ENCODE results near the gene TM9SF1. TPM values are rescaled to one million over a fixed set of nuclear protein-coding genes. Genes with fewer than 3 reads are reported as not detected.
"Not testable (repeated sequence)": the region's sequence is repeated elsewhere in the genome, so short reads cannot be mapped to it uniquely, and the experiment has no call there.

Gene TM9SF1
- total and polyA plus RNA-seq, 2 donors (not counting 1 experiment from before 2014, with no cell fraction given) = 7.6 to 24.5 TPM

DNA sequence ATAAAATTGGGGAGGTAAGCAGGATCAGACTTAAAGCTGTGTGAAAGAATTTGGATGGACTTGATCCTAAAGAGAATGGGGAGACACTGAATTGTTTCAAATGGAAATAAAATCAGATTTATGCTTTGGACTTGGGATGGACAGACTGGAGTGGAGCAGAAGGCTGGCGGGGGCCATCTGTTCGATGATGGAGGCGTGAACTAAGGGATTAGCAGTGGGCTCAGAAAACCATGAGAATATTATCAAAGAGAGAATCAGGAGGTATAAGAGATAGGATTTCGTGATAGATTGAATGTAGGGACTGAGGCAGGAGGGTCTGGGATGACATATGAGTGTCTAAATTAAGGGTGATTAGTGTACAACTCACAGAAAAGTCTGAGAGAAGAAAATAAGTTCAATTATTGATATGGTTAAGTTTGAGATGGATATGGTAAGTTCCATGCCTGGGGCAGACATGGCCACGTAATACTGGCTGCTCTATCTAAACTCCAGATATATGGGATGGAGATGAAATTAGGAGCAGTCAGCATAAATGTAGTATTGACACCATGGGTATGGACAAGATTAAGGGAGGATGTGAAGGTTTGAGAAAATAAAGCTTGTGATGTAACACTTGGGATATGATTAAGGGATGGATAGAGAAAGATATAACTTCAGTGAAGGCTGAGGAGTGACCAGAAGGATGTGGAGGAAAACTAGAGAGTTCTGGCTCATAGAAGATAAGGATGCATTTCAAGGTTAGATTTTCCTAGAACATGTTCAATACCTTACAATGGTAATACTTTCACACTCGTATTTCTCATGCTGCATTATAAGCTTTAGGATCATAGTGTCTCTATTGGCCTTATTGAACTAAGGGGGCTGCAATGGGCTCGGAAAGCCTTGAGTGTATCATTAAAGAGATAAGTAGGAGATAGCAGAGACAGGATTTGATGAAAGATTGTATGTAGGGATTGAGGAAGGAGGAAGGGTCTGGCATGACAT is 9.2 kb upstream of the TM9SF1 start:
- Histone ChIP-seq H3K4me1 (ENCODE audit: control insufficient read depth in 2 of 2, insufficient read depth in 2 of 2, low read length in 2 of 2) (peaks cover 10 to 14% of the 10 kb centered on the region in 2 donors), H3K79me2 (ENCODE audit: control insufficient read depth, insufficient read depth, low read length) (peaks cover 70% of the 10 kb centered on the region), H3K27me3 (replicated peaks in 1 of 4; ENCODE audit: control extremely low read depth in 1 of 4, control insufficient read depth in 3 of 4, insufficient read depth in 4 of 4, low read length in 3 of 4) (no peaks in the 10 kb centered on the region), H3K4me3 (ENCODE audit: control extremely low read depth in 1 of 5, extremely low read depth in 1 of 5, insufficient read depth in 1 of 5, low read depth in 2 of 5, low read length in 4 of 5) (no peak overlapping the region), H3K4me2 (replicated peaks; ENCODE audit: low read depth, low read length, poor library complexity, severe bottlenecking) (no peak overlapping the region), H3K9ac (ENCODE audit: low read length) (no peak overlapping the region), H2AFZ (ENCODE audit: insufficient read depth, low read depth, low read length, poor library complexity, severe bottlenecking) (no peak overlapping the region), H3K9me3 (ENCODE audit: control extremely low read depth in 1 of 3, control insufficient read depth in 2 of 3, insufficient read depth in 1 of 3, low read length in 2 of 3) (no peaks in the 10 kb centered on the region), H3K36me3 (replicated peaks in 1 of 2; ENCODE audit: control extremely low read depth in 1 of 2, control insufficient read depth in 1 of 2, extremely low read depth in 1 of 2, insufficient read depth in 2 of 2, low read length in 1 of 2) (peaks cover 2 to 53% of the 10 kb centered on the region in 2 experiments), H4K20me1 (ENCODE audit: control insufficient read depth, insufficient read depth, low read length, poor library complexity, severe bottlenecking) (peaks cover 16% of the 10 kb centered on the region), H3K27ac (ENCODE audit: low read length in 2 of 2) (no peak overlapping the region)
- CTCF ChIA-PET = interaction anchor here (0.8 to 1.0 kb wide), 4 partner anchors 9 to 125 kb away, joined by 3 to 5 read pairs (median 3); partner anchors contain the start of genes CHMP4A and MDP1
- Mint-ChIP-seq H3K4me3 (no peak overlapping the region), H3K27ac (no peak overlapping the region), H3K9me3 (ENCODE audit: insufficient read depth) (no peaks in the 10 kb centered on the region), H3K4me1 (peaks cover 16% of the 10 kb centered on the region), H3K27me3 (no peaks in the 10 kb centered on the region)
- WGBS (ENCODE audit: insufficient coverage) = 97% methylated on average over 6 of the region's 7 CpGs
- intact Hi-C loops (cut with micrococcal nuclease) = no loop called here
- TF ChIP-seq EZH2 (IDR thresholded peaks at IDR 0.05; ENCODE audit: borderline replicate concordance, insufficient read depth, low read depth, low read length, poor library complexity, severe bottlenecking) = no peak
- TF ChIP-seq, protein P1, sequence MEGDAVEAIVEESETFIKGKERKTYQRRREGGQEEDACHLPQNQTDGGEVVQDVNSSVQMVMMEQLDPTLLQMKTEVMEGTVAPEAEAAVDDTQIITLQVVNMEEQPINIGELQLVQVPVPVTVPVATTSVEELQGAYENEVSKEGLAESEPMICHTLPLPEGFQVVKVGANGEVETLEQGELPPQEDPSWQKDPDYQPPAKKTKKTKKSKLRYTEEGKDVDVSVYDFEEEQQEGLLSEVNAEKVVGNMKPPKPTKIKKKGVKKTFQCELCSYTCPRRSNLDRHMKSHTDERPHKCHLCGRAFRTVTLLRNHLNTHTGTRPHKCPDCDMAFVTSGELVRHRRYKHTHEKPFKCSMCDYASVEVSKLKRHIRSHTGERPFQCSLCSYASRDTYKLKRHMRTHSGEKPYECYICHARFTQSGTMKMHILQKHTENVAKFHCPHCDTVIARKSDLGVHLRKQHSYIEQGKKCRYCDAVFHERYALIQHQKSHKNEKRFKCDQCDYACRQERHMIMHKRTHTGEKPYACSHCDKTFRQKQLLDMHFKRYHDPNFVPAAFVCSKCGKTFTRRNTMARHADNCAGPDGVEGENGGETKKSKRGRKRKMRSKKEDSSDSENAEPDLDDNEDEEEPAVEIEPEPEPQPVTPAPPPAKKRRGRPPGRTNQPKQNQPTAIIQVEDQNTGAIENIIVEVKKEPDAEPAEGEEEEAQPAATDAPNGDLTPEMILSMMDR (IDR thresholded peaks at IDR 0.05) = no peak
- DNase-seq (no peak), ATAC-seq (ENCODE audit: low read depth) (no peak)
- POLR2A ChIA-PET = interaction anchor here (1.0 kb wide), 1 partner anchor 16 kb away, joined by 3 read pairs; the partner anchor contains the start of gene IPO4

DNA sequence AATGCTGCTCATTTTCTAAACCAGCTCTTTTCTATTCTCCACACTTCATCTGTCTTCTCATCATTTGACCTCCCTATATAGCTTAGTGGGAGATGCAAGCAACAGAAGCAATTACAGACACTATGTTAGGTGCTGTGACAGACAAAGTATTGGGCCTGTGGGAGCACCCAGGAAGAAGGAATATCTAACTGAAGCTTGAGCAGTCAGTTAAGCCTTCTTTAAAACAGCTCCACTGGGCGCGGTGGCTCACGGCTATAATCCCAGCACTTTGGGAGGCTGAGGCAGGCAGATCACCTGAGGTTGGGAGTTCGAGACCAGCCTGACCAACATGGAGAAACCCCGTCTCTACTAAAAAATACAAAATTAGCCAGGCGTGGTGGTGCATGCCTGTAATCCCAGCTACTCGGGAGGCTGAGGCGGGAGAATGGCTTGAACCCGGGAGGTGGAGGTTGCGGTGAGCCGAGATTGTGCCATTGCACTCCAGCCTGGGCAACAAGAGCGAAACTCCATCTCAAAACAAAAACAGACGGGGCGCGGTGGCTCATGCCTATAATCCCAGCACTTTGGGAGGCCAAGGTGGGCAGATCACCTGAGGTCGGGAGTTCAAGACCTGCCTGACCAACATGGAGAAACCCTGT is 8.1 kb upstream of the TM9SF1 start:
- POLR2A ChIA-PET = interaction anchor here (0.7 to 1.0 kb wide), 2 partner anchors 9 to 15 kb away, joined by 3 read pairs; partner anchors contain the start of gene IPO4
- peaks cover 2 to 47% of the 10 kb centered on the region in 2 experiments for H3K36me3 ChIP-seq (replicated peaks in 1 of 2; ENCODE audit: control extremely low read depth in 1 of 2, control insufficient read depth in 1 of 2, extremely low read depth in 1 of 2, insufficient read depth in 2 of 2, low read length in 1 of 2)
- peaks cover 70% of the 10 kb centered on the region for H3K79me2 ChIP-seq (ENCODE audit: control insufficient read depth, insufficient read depth, low read length)
- H2AFZ ChIP-seq (ENCODE audit: insufficient read depth, low read depth, low read length, poor library complexity, severe bottlenecking); H3K9me3 ChIP-seq (ENCODE audit: control extremely low read depth in 1 of 3, control insufficient read depth in 2 of 3, insufficient read depth in 1 of 3, low read length in 2 of 3); H3K27me3 ChIP-seq (replicated peaks in 1 of 4; ENCODE audit: control extremely low read depth in 1 of 4, control insufficient read depth in 3 of 4, insufficient read depth in 4 of 4, low read length in 3 of 4); H3K27ac ChIP-seq (ENCODE audit: low read length in 2 of 2); H3K4me3 Mint-ChIP-seq; ATAC-seq (ENCODE audit: low read depth); intact Hi-C loops (cut with micrococcal nuclease); DNase-seq; H3K27me3 Mint-ChIP-seq; H3K27ac Mint-ChIP-seq; H3K9me3 Mint-ChIP-seq (ENCODE audit: insufficient read depth); H3K4me3 ChIP-seq (ENCODE audit: control extremely low read depth in 1 of 5, extremely low read depth in 1 of 5, insufficient read depth in 1 of 5, low read depth in 2 of 5, low read length in 4 of 5); H3K4me2 ChIP-seq (replicated peaks; ENCODE audit: low read depth, low read length, poor library complexity, severe bottlenecking); H3K9ac ChIP-seq (ENCODE audit: low read length): not testable (repeated sequence)
- WGBS (ENCODE audit: insufficient coverage) = 100% methylated on average over 7 of the region's 16 CpGs
- H4K20me1 ChIP-seq (ENCODE audit: control insufficient read depth, insufficient read depth, low read length, poor library complexity, severe bottlenecking) = peaks cover 16% of the 10 kb centered on the region
- H3K4me1 Mint-ChIP-seq = peaks cover 25% of the 10 kb centered on the region
- H3K4me1 ChIP-seq (ENCODE audit: control insufficient read depth in 2 of 2, insufficient read depth in 2 of 2, low read length in 2 of 2) = peaks cover 14% of the 10 kb centered on the region in 2 donors
- CTCF ChIA-PET = interaction anchor here (1.0 kb wide), 1 partner anchor 124 kb away, joined by 5 read pairs; no protein-coding TSS in a partner anchor

DNA sequence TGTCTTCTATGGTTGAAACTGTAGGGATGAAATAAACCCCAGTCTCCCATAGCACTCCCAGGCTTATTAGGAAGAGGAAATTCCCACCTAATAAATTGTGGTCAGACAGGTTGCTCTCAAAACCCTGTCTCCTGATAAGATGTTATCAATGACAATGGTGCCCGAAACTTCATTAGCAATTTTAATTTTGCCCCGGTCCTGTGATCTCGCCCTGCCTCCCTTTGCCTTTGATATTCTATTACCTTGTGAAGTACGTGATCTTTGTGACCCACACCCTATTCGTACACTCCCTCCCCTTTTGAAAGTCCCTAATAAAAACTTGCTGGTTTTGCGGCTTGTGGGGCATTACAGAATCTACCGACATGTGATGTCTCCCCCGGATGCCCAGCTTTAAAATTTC is 7.3 kb upstream of the TM9SF1 start:
- H3K4me2 ChIP-seq (replicated peaks; ENCODE audit: low read depth, low read length, poor library complexity, severe bottlenecking); H3K9me3 Mint-ChIP-seq (ENCODE audit: insufficient read depth); H3K9ac ChIP-seq (ENCODE audit: low read length); ATAC-seq (ENCODE audit: low read depth); CTCF ChIA-PET; H3K27ac ChIP-seq (ENCODE audit: low read length in 2 of 2); H3K27ac Mint-ChIP-seq; H3K4me3 ChIP-seq (ENCODE audit: control extremely low read depth in 1 of 5, extremely low read depth in 1 of 5, insufficient read depth in 1 of 5, low read depth in 2 of 5, low read length in 4 of 5); H3K4me3 Mint-ChIP-seq; intact Hi-C loops (cut with micrococcal nuclease); H2AFZ ChIP-seq (ENCODE audit: insufficient read depth, low read depth, low read length, poor library complexity, severe bottlenecking); POLR2A ChIA-PET; DNase-seq; H3K27me3 ChIP-seq (replicated peaks in 1 of 4; ENCODE audit: control extremely low read depth in 1 of 4, control insufficient read depth in 3 of 4, insufficient read depth in 4 of 4, low read length in 3 of 4); H3K27me3 Mint-ChIP-seq; H3K9me3 ChIP-seq (ENCODE audit: control extremely low read depth in 1 of 3, control insufficient read depth in 2 of 3, insufficient read depth in 1 of 3, low read length in 2 of 3): not testable (repeated sequence)
- H3K36me3 ChIP-seq (replicated peaks in 1 of 2; ENCODE audit: control extremely low read depth in 1 of 2, control insufficient read depth in 1 of 2, extremely low read depth in 1 of 2, insufficient read depth in 2 of 2, low read length in 1 of 2) = peaks cover 2 to 38% of the 10 kb centered on the region in 2 experiments
- H3K4me1 Mint-ChIP-seq = peaks cover 23% of the 10 kb centered on the region
- H3K79me2 ChIP-seq (ENCODE audit: control insufficient read depth, insufficient read depth, low read length) = peaks cover 66% of the 10 kb centered on the region
- WGBS (ENCODE audit: insufficient coverage) = 100% methylated on average over 4 of the region's 8 CpGs
- peaks cover 10 to 13% of the 10 kb centered on the region in 2 donors for H3K4me1 ChIP-seq (ENCODE audit: control insufficient read depth in 2 of 2, insufficient read depth in 2 of 2, low read length in 2 of 2)
- H4K20me1 ChIP-seq (ENCODE audit: control insufficient read depth, insufficient read depth, low read length, poor library complexity, severe bottlenecking) = peaks cover 16% of the 10 kb centered on the region
